HL-60 (cell line): ENCODE data around the gene MAML1.

Experiments
- POLR2AphosphoS5 ChIP-seq: IDR thresholded peaks from 2 replicates; pipeline ENCODE4 v1.6.1; 2012; ENCODE audit warnings: low read depth
- TF ChIP-seq, protein P1 (sequence below): IDR thresholded peaks from one replicate; pipeline ENCODE4 v1.5.1; 2011; ENCODE audit warnings: low read length, control low read depth, inconsistent platforms; ENCODE audit not compliant: insufficient read depth
- TF ChIP-seq, protein P2 (sequence below): IDR thresholded peaks from 2 replicates; pipeline ENCODE4 v1.6.1; 2012; ENCODE audit warnings: low read depth; ENCODE audit not compliant: insufficient replicate concordance

DNA sequence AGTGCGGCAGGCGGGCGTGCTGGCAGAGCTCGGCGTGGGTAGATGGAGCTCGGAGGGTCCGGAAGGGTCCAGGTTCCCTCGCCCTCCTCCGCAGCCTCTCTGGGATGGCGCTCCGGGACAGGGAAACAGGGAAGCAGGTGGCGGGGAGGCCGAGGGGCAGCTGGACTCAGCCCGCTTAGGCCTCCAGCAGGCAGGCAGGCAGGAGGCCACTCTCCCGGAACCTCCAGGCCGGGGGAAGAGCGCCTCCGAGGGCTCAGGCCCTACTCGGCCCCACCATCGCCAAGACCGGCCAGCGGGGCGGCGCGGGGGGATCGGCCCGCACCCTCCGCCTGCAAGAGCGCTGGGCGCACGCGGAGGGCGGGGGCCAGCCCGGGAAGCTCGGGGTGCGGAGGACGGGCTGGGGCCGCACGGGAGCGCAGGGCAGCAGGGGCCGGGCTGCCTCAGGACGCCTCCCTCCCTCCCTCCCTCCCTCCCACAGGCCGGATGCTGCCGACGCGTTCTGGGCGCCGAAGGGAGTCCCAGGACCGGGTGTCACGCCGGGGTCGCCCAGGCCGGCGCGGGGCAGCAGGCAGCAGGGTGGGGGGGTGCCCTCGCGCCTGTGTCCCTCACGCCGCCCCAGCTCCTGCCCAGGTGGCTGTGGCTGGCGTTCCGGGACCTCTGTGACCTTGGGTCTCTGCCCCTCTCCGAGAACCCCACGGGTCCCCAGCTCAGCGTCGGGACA lies 73.1 kb downstream of the MAML1 start:
- TF ChIP-seq, protein P1, sequence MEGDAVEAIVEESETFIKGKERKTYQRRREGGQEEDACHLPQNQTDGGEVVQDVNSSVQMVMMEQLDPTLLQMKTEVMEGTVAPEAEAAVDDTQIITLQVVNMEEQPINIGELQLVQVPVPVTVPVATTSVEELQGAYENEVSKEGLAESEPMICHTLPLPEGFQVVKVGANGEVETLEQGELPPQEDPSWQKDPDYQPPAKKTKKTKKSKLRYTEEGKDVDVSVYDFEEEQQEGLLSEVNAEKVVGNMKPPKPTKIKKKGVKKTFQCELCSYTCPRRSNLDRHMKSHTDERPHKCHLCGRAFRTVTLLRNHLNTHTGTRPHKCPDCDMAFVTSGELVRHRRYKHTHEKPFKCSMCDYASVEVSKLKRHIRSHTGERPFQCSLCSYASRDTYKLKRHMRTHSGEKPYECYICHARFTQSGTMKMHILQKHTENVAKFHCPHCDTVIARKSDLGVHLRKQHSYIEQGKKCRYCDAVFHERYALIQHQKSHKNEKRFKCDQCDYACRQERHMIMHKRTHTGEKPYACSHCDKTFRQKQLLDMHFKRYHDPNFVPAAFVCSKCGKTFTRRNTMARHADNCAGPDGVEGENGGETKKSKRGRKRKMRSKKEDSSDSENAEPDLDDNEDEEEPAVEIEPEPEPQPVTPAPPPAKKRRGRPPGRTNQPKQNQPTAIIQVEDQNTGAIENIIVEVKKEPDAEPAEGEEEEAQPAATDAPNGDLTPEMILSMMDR = no peak
- no peak; the same call in 1 of the 2 replicates for TF ChIP-seq POLR2AphosphoS5
- TF ChIP-seq, protein P2, sequence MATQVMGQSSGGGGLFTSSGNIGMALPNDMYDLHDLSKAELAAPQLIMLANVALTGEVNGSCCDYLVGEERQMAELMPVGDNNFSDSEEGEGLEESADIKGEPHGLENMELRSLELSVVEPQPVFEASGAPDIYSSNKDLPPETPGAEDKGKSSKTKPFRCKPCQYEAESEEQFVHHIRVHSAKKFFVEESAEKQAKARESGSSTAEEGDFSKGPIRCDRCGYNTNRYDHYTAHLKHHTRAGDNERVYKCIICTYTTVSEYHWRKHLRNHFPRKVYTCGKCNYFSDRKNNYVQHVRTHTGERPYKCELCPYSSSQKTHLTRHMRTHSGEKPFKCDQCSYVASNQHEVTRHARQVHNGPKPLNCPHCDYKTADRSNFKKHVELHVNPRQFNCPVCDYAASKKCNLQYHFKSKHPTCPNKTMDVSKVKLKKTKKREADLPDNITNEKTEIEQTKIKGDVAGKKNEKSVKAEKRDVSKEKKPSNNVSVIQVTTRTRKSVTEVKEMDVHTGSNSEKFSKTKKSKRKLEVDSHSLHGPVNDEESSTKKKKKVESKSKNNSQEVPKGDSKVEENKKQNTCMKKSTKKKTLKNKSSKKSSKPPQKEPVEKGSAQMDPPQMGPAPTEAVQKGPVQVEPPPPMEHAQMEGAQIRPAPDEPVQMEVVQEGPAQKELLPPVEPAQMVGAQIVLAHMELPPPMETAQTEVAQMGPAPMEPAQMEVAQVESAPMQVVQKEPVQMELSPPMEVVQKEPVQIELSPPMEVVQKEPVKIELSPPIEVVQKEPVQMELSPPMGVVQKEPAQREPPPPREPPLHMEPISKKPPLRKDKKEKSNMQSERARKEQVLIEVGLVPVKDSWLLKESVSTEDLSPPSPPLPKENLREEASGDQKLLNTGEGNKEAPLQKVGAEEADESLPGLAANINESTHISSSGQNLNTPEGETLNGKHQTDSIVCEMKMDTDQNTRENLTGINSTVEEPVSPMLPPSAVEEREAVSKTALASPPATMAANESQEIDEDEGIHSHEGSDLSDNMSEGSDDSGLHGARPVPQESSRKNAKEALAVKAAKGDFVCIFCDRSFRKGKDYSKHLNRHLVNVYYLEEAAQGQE = no peak
